ENCODE data around the gene MEIS2.

DNA sequence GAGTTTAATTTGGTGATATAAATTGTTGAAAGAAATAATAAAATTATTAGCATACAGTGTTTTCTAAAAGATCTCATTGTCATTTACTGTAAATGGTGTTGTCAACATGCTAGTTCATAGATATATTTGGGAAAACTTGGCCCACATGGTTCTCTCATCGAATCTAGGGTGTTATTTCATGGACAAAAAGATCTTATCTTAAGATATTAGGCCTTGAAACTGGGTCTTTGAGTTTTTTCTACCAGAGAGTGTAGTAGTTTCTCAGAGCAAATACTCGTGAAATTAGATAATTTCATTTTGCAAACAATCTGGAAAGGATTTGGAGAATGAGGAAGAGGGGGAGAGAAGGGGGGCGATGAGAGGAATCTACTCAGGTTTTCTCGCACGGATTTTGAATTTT, 107.9 kb downstream of the MEIS2 start:
- TF ChIP-seq POLR2A (IDR thresholded peaks at IDR 0.05; ENCODE audit: low read length) (no peak), GATA1 (IDR thresholded peaks at IDR 0.05; ENCODE audit: low read depth, low read length) (no peak)
